ENCODE data around the gene MT3. TPM values are rescaled to one million over a fixed set of nuclear protein-coding genes. Genes with fewer than 3 reads are reported as not detected.

The MT3 gene
- total RNA-seq, 8 experiments from 2014 or later: 1.9 to 16.9 (median 8.7) TPM; not detected in 3

- no peak overlapping the region for H3K4me3 ChIP-seq
- ATAC-seq (replicated peaks in 6 of 8): no peak
- WGBS, 10 experiments: 56 to 88% (median 71%) methylated on average over 1 of the region's 1 CpG; no CpG with 5 or more reads in 1 of the 10 experiments
- H3K27ac ChIP-seq: no peak overlapping the region
- in situ Hi-C loops (cut with MboI; ENCODE audit: low pct_unique_long_range_greater_than_20kb in 2 of 9, low sequenced_read_pairs in 9 of 9, unreplicated experiment in 9 of 9): no loop called here
- peaks cover 9 to 18% of the 10 kb centered on the region in 2 donors for H3K4me1 ChIP-seq (replicated peaks in 1 of 2)
Measured at GRCh38 chr16:56640076-56640475, 50.7 kb downstream of the MT3 start.

Other genes with a start within 250 kb of the MT3 start
- gene AMFR, start 164.0 kb upstream of the MT3 start, total RNA-seq: 100 to 1,000 TPM in 1 of 8 experiments, 10 to 100 TPM in 7; 49.1 to 165 (median 60.1) TPM
- 100 to 1,000 TPM in 4 of 8 experiments, 10 to 100 TPM in 4; 32.7 to 149 (median 109) TPM for gene NUDT21, start 138.2 kb upstream of the MT3 start, total RNA-seq
- 10 to 100 TPM; 20.9 to 59.0 (median 33.8) TPM for gene OGFOD1, start 138.0 kb upstream of the MT3 start, total RNA-seq
- gene BBS2, start 69.5 kb upstream of the MT3 start, total RNA-seq: 100 to 1,000 TPM in 1 of 8 experiments, 10 to 100 TPM in 7; 31.8 to 107 (median 45.7) TPM
- not detected for gene MT4, start 24.5 kb upstream of the MT3 start, total RNA-seq
- 100 to 1,000 TPM in 3 of 8 experiments, 10 to 100 TPM in 2, 1 to 10 TPM in 3; 4.5 to 313 (median 43.5) TPM for gene MT2A, start 19.1 kb downstream of the MT3 start, total RNA-seq
- 10 to 100 TPM in 3 of 8 experiments, 1 to 10 TPM in 5; 1.1 to 96.8 (median 4.4) TPM for gene MT1E, start 36.3 kb downstream of the MT3 start, total RNA-seq
- gene MT1M, start 43.1 kb downstream of the MT3 start, total RNA-seq: 1 to 10 TPM in 1 of 8 experiments, under 1 TPM in 3, not detected in 4; 0.25 to 1.5 (median 0.46) TPM
- gene MT1A, start 49.1 kb downstream of the MT3 start, total RNA-seq: 1 to 10 TPM in 1 of 8 experiments, not detected in 7; 3.0 TPM
- not detected for gene MT1B, start 62.4 kb downstream of the MT3 start, total RNA-seq
- 100 to 1,000 TPM in 1 of 8 experiments, 10 to 100 TPM in 3, 1 to 10 TPM in 3, not detected in 1; 1.8 to 156 (median 11.3) TPM for gene MT1F, start 68.4 kb downstream of the MT3 start, total RNA-seq
- 100 to 1,000 TPM in 1 of 8 experiments, 1 to 10 TPM in 6, under 1 TPM in 1; 0.54 to 432 (median 3.5) TPM for gene MT1G, start 78.5 kb downstream of the MT3 start, total RNA-seq
- gene MT1H, start 80.3 kb downstream of the MT3 start, total RNA-seq: 1 to 10 TPM in 1 of 8 experiments, under 1 TPM in 1, not detected in 6; 0.66 to 9.9 TPM
- gene MT1X, start 92.9 kb downstream of the MT3 start, total RNA-seq: 1,000 to 10,000 TPM in 1 of 8 experiments, 10 to 100 TPM in 7; 21.9 to 1,765 (median 42.9) TPM
- gene NUP93, start 140.6 kb downstream of the MT3 start, total RNA-seq: 100 to 1,000 TPM in 2 of 8 experiments, 10 to 100 TPM in 6; 48.6 to 123 (median 95.5) TPM

Measured in motor neuron (in vitro differentiated cells).